H1 (cell line): Measurements from ENCODE around the gene MSI2. TPM values are rescaled to one million over a fixed set of nuclear protein-coding genes. Genes with fewer than 3 reads are reported as not detected.

Experiments used
- CTCF ChIA-PET: fragments of 300-600 bp; sonication (Branson Sonifier 250); formaldehyde crosslinking; loops from one replicate; lab custom pipeline; 2021; ENCODE audit not compliant: partially characterized antibody; lab: Charles Lee
- POLR2A ChIA-PET: fragments of 300-600 bp; sonication (Branson Sonifier 250); formaldehyde crosslinking; loops from one replicate; lab custom pipeline; 2021; ENCODE audit warnings: inconsistent platforms; ENCODE audit not compliant: partially characterized antibody; lab: Charles Lee
- DNase-seq, 2 experiments: peaks; one replicate each; pipeline versions ENCODE4 v3.0.0 to v3.0.0-alpha.2; 2010 to 2022; ENCODE audit warnings: low spot score in 2 of 2, low read depth in 1 of 2, mixed read lengths in 1 of 2
- FAIRE-seq: peaks from 2 replicates; lab custom pipeline; 2011; peaks lifted over from hg19 to GRCh38; lab: Jason Lieb, UNC
- H2AFZ ChIP-seq: 2 replicates; pipeline ENCODE4 v1.8.1; 2012; ENCODE audit warnings: low read length, inconsistent platforms
- H2AK5ac ChIP-seq: 2 replicates; pipeline ENCODE4 v1.6.1; 2013; ENCODE audit warnings: low read depth, low read length
- H2BK120ac ChIP-seq: replicated peaks from 2 replicates; pipeline ENCODE3; 2013; ENCODE audit warnings: low read depth, low read length, inconsistent platforms
- H2BK12ac ChIP-seq: 2 replicates; pipeline ENCODE4 v1.6.1; 2013; ENCODE audit warnings: low read depth, low read length
- H2BK15ac ChIP-seq: 2 replicates; pipeline ENCODE4 v1.6.1; 2013; ENCODE audit warnings: low read length
- H2BK20ac ChIP-seq: 2 replicates; pipeline ENCODE4 v1.6.1; 2013; ENCODE audit warnings: low read length
- H2BK5ac ChIP-seq: 2 replicates; pipeline ENCODE4 v1.6.1; 2013; ENCODE audit warnings: low read depth, low read length
- H3K14ac ChIP-seq: 2 replicates; pipeline ENCODE4 v1.6.1; 2013; ENCODE audit warnings: inconsistent platforms; ENCODE audit not compliant: insufficient read length
- H3K18ac ChIP-seq: 2 replicates; pipeline ENCODE4 v1.6.1; 2013; ENCODE audit warnings: low read length; ENCODE audit errors: extremely low read depth
- H3K23ac ChIP-seq: 2 replicates; pipeline ENCODE4 v1.6.1; 2013; ENCODE audit warnings: inconsistent platforms; ENCODE audit not compliant: insufficient read length
- H3K23me2 ChIP-seq: 2 replicates; pipeline ENCODE4 v1.6.1; 2013; ENCODE audit warnings: low read depth, low read length
- H3K27ac ChIP-seq: 2 replicates; pipeline ENCODE4 v1.6.1; 2011; ENCODE audit warnings: low read depth, low read length, inconsistent platforms
- H3K27me3 ChIP-seq, 4 experiments: replicated peaks in 1 of 4; 1 replicate in 1 of 4; 2 replicates in 3 of 4; pipeline versions ENCODE4 v1.6.1 to v1.8.1; 2011 to 2013; ENCODE audit warnings: low read length in 3 of 4, mild to moderate bottlenecking in 3 of 4, inconsistent platforms in 2 of 4, mixed read lengths in 2 of 4, moderate library complexity in 1 of 4; ENCODE audit not compliant: control insufficient read depth in 3 of 4, insufficient read depth in 3 of 4; ENCODE audit errors: extremely low read depth in 1 of 4
- H3K36me3 ChIP-seq, 4 experiments: 2 replicates each; pipeline versions ENCODE4 v1.6.1 to v1.8.1; 2011 to 2013; ENCODE audit warnings: mild to moderate bottlenecking in 4 of 4, low read length in 3 of 4, moderate library complexity in 2 of 4, control low read depth in 1 of 4, inconsistent platforms in 1 of 4; ENCODE audit not compliant: insufficient read depth in 4 of 4, control insufficient read depth in 2 of 4
- H3K4ac ChIP-seq: replicated peaks from 2 replicates; pipeline ENCODE3; 2013; ENCODE audit warnings: low read length, low read depth, mixed read lengths, inconsistent platforms; ENCODE audit not compliant: insufficient read length
- H3K4me1 ChIP-seq, 4 experiments: replicated peaks in 1 of 4; 1 replicate in 1 of 4; 2 replicates in 3 of 4; pipeline versions ENCODE4 v1.6.1 to v1.8.1; 2011 to 2013; ENCODE audit warnings: low read length in 3 of 4, inconsistent platforms in 2 of 4, mixed read lengths in 1 of 4; ENCODE audit not compliant: insufficient read depth in 4 of 4, control insufficient read depth in 3 of 4
- H3K4me2 ChIP-seq, 2 experiments: 2 replicates each; pipeline versions ENCODE4 v1.6.1 to v1.8.1; 2011 to 2013; ENCODE audit warnings: low read depth in 2 of 2, low read length in 2 of 2, control low read depth in 1 of 2, inconsistent platforms in 1 of 2, mild to moderate bottlenecking in 1 of 2; ENCODE audit not compliant: insufficient read depth in 1 of 2
- H3K4me3 ChIP-seq, 4 experiments: fragments of 200-600, 300-600 bp in 1 of 4; sonication (generic), shearing (Covaris generic), sonication (Bioruptor Twin) in 1 of 4; 2 replicates each; pipeline versions ENCODE4 v1.5.1 to v1.8.1; 2011 to 2016; ENCODE audit warnings: low read length in 4 of 4, low read depth in 3 of 4, control low read depth in 2 of 4, inconsistent platforms in 2 of 4, mild to moderate bottlenecking in 2 of 4, mixed read lengths in 1 of 4, moderate library complexity in 1 of 4; ENCODE audit not compliant: insufficient read depth in 2 of 4; ENCODE audit errors: extremely low read depth in 1 of 4
- H3K56ac ChIP-seq: replicated peaks from 2 replicates; pipeline ENCODE3; 2013; ENCODE audit warnings: low read depth, mild to moderate bottlenecking, mixed read lengths, low read length, inconsistent platforms; ENCODE audit not compliant: insufficient read length
- H3K79me1 ChIP-seq: 2 replicates; pipeline ENCODE4 v1.6.1; 2013; ENCODE audit warnings: low read depth, low read length, control low read depth
- H3K79me2 ChIP-seq, 2 experiments: 2 replicates each; pipeline versions ENCODE4 v1.6.1 to v1.8.1; 2012 to 2013; ENCODE audit warnings: low read length in 2 of 2, mild to moderate bottlenecking in 2 of 2, inconsistent platforms in 1 of 2; ENCODE audit not compliant: insufficient read depth in 2 of 2, control insufficient read depth in 1 of 2
- H3K9ac ChIP-seq, 4 experiments: replicated peaks in 1 of 4; 1 replicate in 1 of 4; 2 replicates in 3 of 4; pipeline versions ENCODE4 v1.6.1 to v1.8.1; 2011 to 2013; ENCODE audit warnings: low read depth in 3 of 4, low read length in 3 of 4, control low read depth in 2 of 4, mild to moderate bottlenecking in 2 of 4, moderate library complexity in 2 of 4, inconsistent platforms in 1 of 4; ENCODE audit errors: extremely low read depth in 1 of 4
- H3K9me3 ChIP-seq, 2 experiments: 2 replicates each; pipeline versions ENCODE4 v1.6.1 to v1.8.1; 2012 to 2013; ENCODE audit warnings: mild to moderate bottlenecking in 2 of 2, moderate library complexity in 2 of 2, control low read depth in 1 of 2, inconsistent platforms in 1 of 2, low read depth in 1 of 2, low read length in 1 of 2, mixed read lengths in 1 of 2; ENCODE audit not compliant: insufficient read depth in 2 of 2
- H4K20me1 ChIP-seq, 2 experiments: replicated peaks in 1 of 2; 2 replicates each; pipeline versions ENCODE3 to v1.8.1; 2011 to 2013; ENCODE audit warnings: inconsistent platforms in 2 of 2, low read length in 2 of 2, mild to moderate bottlenecking in 1 of 2; ENCODE audit not compliant: insufficient read depth in 2 of 2, control insufficient read depth in 1 of 2
- H4K5ac ChIP-seq: 2 replicates; pipeline ENCODE4 v1.6.1; 2013; ENCODE audit warnings: low read length, low read depth, mixed read lengths, inconsistent platforms; ENCODE audit not compliant: insufficient read length
- H4K8ac ChIP-seq: 2 replicates; pipeline ENCODE4 v1.8.0; 2013; ENCODE audit warnings: mild to moderate bottlenecking, moderate library complexity, low read length, inconsistent platforms; ENCODE audit not compliant: insufficient read depth; ENCODE audit errors: extremely low read depth
- H4K91ac ChIP-seq: replicated peaks from 2 replicates; pipeline ENCODE3; 2013; ENCODE audit warnings: low read length, mixed read lengths, inconsistent platforms; ENCODE audit not compliant: insufficient read length
- RFX5 ChIP-seq: IDR thresholded peaks from 2 replicates; pipeline ENCODE4 v1.6.1; 2011; ENCODE audit warnings: low read depth, low read length, improper control_type of control experiment, borderline replicate concordance
- WGBS, 2 experiments: shearing (Covaris generic) in 1 of 2; methylation state at CpG; one replicate each; pipeline versions ENCODE4 v1.1.6 to v1.1.7; 2013 to 2015; ENCODE audit warnings: low lambda C conversion rate in 2 of 2, mixed read lengths in 2 of 2, inconsistent platforms in 1 of 2, low coverage in 1 of 2, missing lambda C conversion rate in 1 of 2; ENCODE audit not compliant: insufficient replicate concordance in 2 of 2, insufficient coverage in 1 of 2, insufficient read length in 1 of 2; ENCODE audit errors: extremely low coverage in 1 of 2, missing lambda C conversion rate in 1 of 2; 5-methylcytosine and 5-hydroxymethylcytosine counted together
- polyA plus RNA-seq, 7 experiments: library from polyadenylated mRNA; depleted of rRNA in 3 of 7; stranded (reverse) in 5 of 7; unstranded in 2 of 7; fragments of >200 nt in 5 of 7; fragments of 200-250 nt in 2 of 7; gene quantifications; 1 replicate in 5 of 7; 2 replicates in 1 of 7; 4 replicates in 1 of 7; pipeline versions ENCODE4 v1.2.1 to v1.2.3, GENCODE V29; 2011 to 2013; ENCODE audit warnings: missing spikeins in 2 of 7, mixed read lengths in 2 of 7
- total RNA-seq: library from RNA; stranded (reverse); fragmentation: NEBNext Ultra II Directional; extraction: Animal tissue kit (Norgen Biotek cat#: 25700); gene quantifications from 2 replicates; pipeline ENCODE4 v1.2.1, GENCODE V29; 2021

MSI2 gene
- total and polyA plus RNA-seq, 2 of the 8 experiments (the other 6 are each of a cell fraction or from before 2014, with no cell fraction given), result 36.7 to 80.6 TPM

- no peaks in the 10 kb centered on the region for H3K23me2 ChIP-seq
- H3K79me2 ChIP-seq, result peaks cover 0 to 66% of the 10 kb centered on the region in 2 experiments; a peak in 2 of 4 replicates
- H4K5ac ChIP-seq, result no peak overlapping the region
- DNase-seq, result no peak
- no peak overlapping the region for H3K4me2 ChIP-seq
- no peaks in the 10 kb centered on the region for H3K27me3 ChIP-seq
- no peaks in the 10 kb centered on the region for H3K9me3 ChIP-seq
- no peaks in the 10 kb centered on the region; a peak in 1 of 8 replicates for H3K36me3 ChIP-seq
- peaks cover 16% of the 10 kb centered on the region for H3K79me1 ChIP-seq
- H3K56ac ChIP-seq, result no peak overlapping the region
- H2BK15ac ChIP-seq, result no peak overlapping the region
- H3K4me1 ChIP-seq, result peaks cover 9 to 33% (median 22%) of the 10 kb centered on the region in 4 experiments
- no peak overlapping the region for H3K27ac ChIP-seq
- no peak for FAIRE-seq
- no peak overlapping the region for H3K4me3 ChIP-seq
- WGBS, 2 experiments, result 94% methylated on average over 5 of the region's 5 CpGs; no CpG with 5 or more reads in 1 of the 2 experiments
- no peak overlapping the region for H3K18ac ChIP-seq
- H2BK5ac ChIP-seq, result no peak overlapping the region
- no peak overlapping the region; a peak in 1 of 7 replicates for H3K9ac ChIP-seq
- no peak for TF ChIP-seq RFX5
- no peak overlapping the region for H4K8ac ChIP-seq
- ChIA-PET POLR2A (no interaction called here), CTCF (interaction anchor here (1.4 kb wide), 1 partner anchor 124 kb away, joined by 3 read pairs; no protein-coding TSS in a partner anchor)
- H2BK120ac ChIP-seq, result no peak overlapping the region
- no peak overlapping the region for H3K14ac ChIP-seq
- no peak overlapping the region for H2AFZ ChIP-seq
- no peak overlapping the region for H3K23ac ChIP-seq
- no peak overlapping the region for H3K4ac ChIP-seq
- no peak overlapping the region for H4K91ac ChIP-seq
- H2AK5ac ChIP-seq, result 0 out of 2 replicates have a peak overlapping the region, but pooled peaks have one; percentile 39
- no peak overlapping the region for H2BK12ac ChIP-seq
- H2BK20ac ChIP-seq, result no peak overlapping the region
- peaks cover 2 to 3% of the 10 kb centered on the region in 2 experiments for H4K20me1 ChIP-seq
Measured at GRCh38 chr17:57316361-57316760, 60.0 kb downstream of the MSI2 start.
